HepG2 (cell line): ENCODE data around the gene VAC14. TPM values are rescaled to one million over a fixed set of nuclear protein-coding genes. Genes with fewer than 3 reads are reported as not detected.

Experiments used
- AHDC1 ChIP-seq: sonication (generic); formaldehyde crosslinking; IDR thresholded peaks from 2 replicates; pipeline ENCODE4 v1.5.1; 2020; ENCODE audit warnings: mild to moderate bottlenecking, missing genetic modification reagents, borderline replicate concordance
- BRCA1 ChIP-seq: sonication (generic); formaldehyde crosslinking; IDR thresholded peaks from 2 replicates; pipeline ENCODE4 v1.4.0; 2020; ENCODE audit warnings: missing genetic modification reagents
- CBX1 ChIP-seq: IDR thresholded peaks from one replicate; pipeline ENCODE4 v1.6.1; 2016; ENCODE audit warnings: antibody characterized with exemption, low read depth
- ISL2 ChIP-seq: sonication (generic); formaldehyde crosslinking; IDR thresholded peaks from 2 replicates; pipeline ENCODE4 v1.5.0; 2020; ENCODE audit warnings: missing genetic modification reagents
- MLXIP ChIP-seq: sonication (generic); formaldehyde crosslinking; IDR thresholded peaks from 2 replicates; pipeline ENCODE4 v1.9.0; 2021; ENCODE audit warnings: missing genetic modification reagents, borderline replicate concordance
- NFIC ChIP-seq: IDR thresholded peaks from 2 replicates; pipeline ENCODE4 v1.6.1; 2012; ENCODE audit warnings: mild to moderate bottlenecking, low read length, inconsistent platforms
- RAD51 ChIP-seq: fragments of 450-650 bp; IDR thresholded peaks from 2 replicates; pipeline ENCODE4 v1.6.1; 2016; ENCODE audit warnings: borderline replicate concordance
- SALL2 ChIP-seq: sonication (generic); formaldehyde crosslinking; IDR thresholded peaks from 2 replicates; pipeline ENCODE4 v1.8.1; 2023; ENCODE audit warnings: mild to moderate bottlenecking, missing genetic modification reagents, inconsistent platforms
- SIX1 ChIP-seq: sonication (generic); formaldehyde crosslinking; IDR thresholded peaks from 2 replicates; pipeline ENCODE4 v1.4.0; 2020; ENCODE audit warnings: missing genetic modification reagents, borderline replicate concordance
- ZBTB49 ChIP-seq: sonication (generic); formaldehyde crosslinking; IDR thresholded peaks from 2 replicates; pipeline ENCODE4 v1.4.0; 2020; ENCODE audit warnings: missing genetic modification reagents, borderline replicate concordance
- ZBTB8A ChIP-seq: sonication (generic); formaldehyde crosslinking; IDR thresholded peaks from 2 replicates; pipeline ENCODE4 v1.4.0; 2020; ENCODE audit warnings: mild to moderate bottlenecking, low read depth, missing genetic modification reagents, borderline replicate concordance
- ZFP82 ChIP-seq: sonication (generic); formaldehyde crosslinking; IDR thresholded peaks from 2 replicates; pipeline ENCODE4 v1.5.1; 2020; ENCODE audit warnings: mild to moderate bottlenecking, missing genetic modification reagents, borderline replicate concordance
- ZMYM4 ChIP-seq: sonication (generic); formaldehyde crosslinking; IDR thresholded peaks from 2 replicates; pipeline ENCODE4 v1.8.1; 2023; ENCODE audit warnings: mild to moderate bottlenecking, missing genetic modification reagents
- ZNF33B ChIP-seq: sonication (generic); formaldehyde crosslinking; IDR thresholded peaks from 2 replicates; pipeline ENCODE4 v1.5.1; 2020; ENCODE audit warnings: mild to moderate bottlenecking, missing genetic modification reagents
- ZNF496 ChIP-seq: sonication (generic); formaldehyde crosslinking; IDR thresholded peaks from 2 replicates; pipeline ENCODE4 v1.8.1; 2023; ENCODE audit warnings: mild to moderate bottlenecking, moderate library complexity, missing genetic modification reagents; ENCODE audit not compliant: insufficient replicate concordance
- ZNF557 ChIP-seq: sonication (generic); formaldehyde crosslinking; IDR thresholded peaks from 2 replicates; pipeline ENCODE4 v1.4.0; 2020; ENCODE audit warnings: missing genetic modification reagents
- ZNF773 ChIP-seq: sonication (generic); formaldehyde crosslinking; IDR thresholded peaks from 2 replicates; pipeline ENCODE4 v1.4.0; 2020; ENCODE audit warnings: missing genetic modification reagents, borderline replicate concordance
- ZNF784 ChIP-seq: sonication (generic); formaldehyde crosslinking; IDR thresholded peaks from 2 replicates; pipeline ENCODE4 v1.5.1; 2020; ENCODE audit warnings: missing genetic modification reagents, mild to moderate bottlenecking, borderline replicate concordance
- polyA plus RNA-seq, 8 experiments: library from polyadenylated mRNA; depleted of rRNA in 3 of 8; stranded (reverse) in 7 of 8; unstranded in 1 of 8; fragments of >200 nt; fragmentation: Illumina TruSeq in 4 of 8; extraction: Trizol in 4 of 8; gene quantifications; 2 replicates each; pipeline versions ENCODE4 v1.2.1 to v1.2.3, GENCODE V29; 2011 to 2016; ENCODE audit warnings: low read depth in 4 of 8, missing spikeins in 1 of 8, mixed read lengths in 1 of 8; ENCODE audit not compliant: insufficient read depth in 1 of 8
- total RNA-seq, 5 experiments: library from RNA; depleted of rRNA; stranded (reverse); fragments of >200 nt; fragmentation: Illumina TruSeq; extraction: Trizol; gene quantifications; 2 replicates each; pipeline ENCODE4 v1.2.3, GENCODE V29; 2016; ENCODE audit warnings: low read depth in 1 of 5

The VAC14 gene
- total and polyA plus RNA-seq, 2 of the 13 experiments (the other 11 are each of a cell fraction or from before 2014, with no cell fraction given) = 23.5 to 24.6 TPM

- TF ChIP-seq MLXIP (CRISPR knock-in tag) (no peak), CBX1 (no peak), BRCA1 (CRISPR knock-in tag) (no peak), SIX1 (CRISPR knock-in tag) (no peak), ISL2 (CRISPR knock-in tag) (peak; percentile 58), NFIC (no peak), ZNF33B (CRISPR knock-in tag) (peak; percentile 90), ZNF496 (CRISPR knock-in tag) (no peak), ZNF557 (CRISPR knock-in tag) (peak; percentile 71; the same call in 1 of the 2 replicates), ZBTB8A (CRISPR knock-in tag) (peak; percentile 75; the same call in 1 of the 2 replicates), AHDC1 (CRISPR knock-in tag) (no peak; the same call in 1 of the 2 replicates), SALL2 (CRISPR knock-in tag) (peak; percentile 55; the same call in 1 of the 2 replicates), ZNF784 (no peak), ZMYM4 (CRISPR knock-in tag) (peak; percentile 4; the same call in 1 of the 2 replicates), ZFP82 (CRISPR knock-in tag) (no peak; the same call in 1 of the 2 replicates), ZBTB49 (CRISPR knock-in tag) (no peak), ZNF773 (no peak), RAD51 (peak; percentile 63; the same call in 1 of the 2 replicates)
Measured at GRCh38 chr16:70746040-70746707, 54.8 kb downstream of the VAC14 start (continued).
